ENCODE data around the gene WDFY3. TPM values are rescaled to one million over a fixed set of nuclear protein-coding genes. Genes with fewer than 3 reads are reported as not detected.
A peak's percentile ranks its signal among the peaks of the same experiment; 100 is the strongest.

Gene WDFY3, protein sequence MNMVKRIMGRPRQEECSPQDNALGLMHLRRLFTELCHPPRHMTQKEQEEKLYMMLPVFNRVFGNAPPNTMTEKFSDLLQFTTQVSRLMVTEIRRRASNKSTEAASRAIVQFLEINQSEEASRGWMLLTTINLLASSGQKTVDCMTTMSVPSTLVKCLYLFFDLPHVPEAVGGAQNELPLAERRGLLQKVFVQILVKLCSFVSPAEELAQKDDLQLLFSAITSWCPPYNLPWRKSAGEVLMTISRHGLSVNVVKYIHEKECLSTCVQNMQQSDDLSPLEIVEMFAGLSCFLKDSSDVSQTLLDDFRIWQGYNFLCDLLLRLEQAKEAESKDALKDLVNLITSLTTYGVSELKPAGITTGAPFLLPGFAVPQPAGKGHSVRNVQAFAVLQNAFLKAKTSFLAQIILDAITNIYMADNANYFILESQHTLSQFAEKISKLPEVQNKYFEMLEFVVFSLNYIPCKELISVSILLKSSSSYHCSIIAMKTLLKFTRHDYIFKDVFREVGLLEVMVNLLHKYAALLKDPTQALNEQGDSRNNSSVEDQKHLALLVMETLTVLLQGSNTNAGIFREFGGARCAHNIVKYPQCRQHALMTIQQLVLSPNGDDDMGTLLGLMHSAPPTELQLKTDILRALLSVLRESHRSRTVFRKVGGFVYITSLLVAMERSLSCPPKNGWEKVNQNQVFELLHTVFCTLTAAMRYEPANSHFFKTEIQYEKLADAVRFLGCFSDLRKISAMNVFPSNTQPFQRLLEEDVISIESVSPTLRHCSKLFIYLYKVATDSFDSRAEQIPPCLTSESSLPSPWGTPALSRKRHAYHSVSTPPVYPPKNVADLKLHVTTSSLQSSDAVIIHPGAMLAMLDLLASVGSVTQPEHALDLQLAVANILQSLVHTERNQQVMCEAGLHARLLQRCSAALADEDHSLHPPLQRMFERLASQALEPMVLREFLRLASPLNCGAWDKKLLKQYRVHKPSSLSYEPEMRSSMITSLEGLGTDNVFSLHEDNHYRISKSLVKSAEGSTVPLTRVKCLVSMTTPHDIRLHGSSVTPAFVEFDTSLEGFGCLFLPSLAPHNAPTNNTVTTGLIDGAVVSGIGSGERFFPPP (N-terminal part only)
- total RNA-seq: 18.1 TPM

DNA sequence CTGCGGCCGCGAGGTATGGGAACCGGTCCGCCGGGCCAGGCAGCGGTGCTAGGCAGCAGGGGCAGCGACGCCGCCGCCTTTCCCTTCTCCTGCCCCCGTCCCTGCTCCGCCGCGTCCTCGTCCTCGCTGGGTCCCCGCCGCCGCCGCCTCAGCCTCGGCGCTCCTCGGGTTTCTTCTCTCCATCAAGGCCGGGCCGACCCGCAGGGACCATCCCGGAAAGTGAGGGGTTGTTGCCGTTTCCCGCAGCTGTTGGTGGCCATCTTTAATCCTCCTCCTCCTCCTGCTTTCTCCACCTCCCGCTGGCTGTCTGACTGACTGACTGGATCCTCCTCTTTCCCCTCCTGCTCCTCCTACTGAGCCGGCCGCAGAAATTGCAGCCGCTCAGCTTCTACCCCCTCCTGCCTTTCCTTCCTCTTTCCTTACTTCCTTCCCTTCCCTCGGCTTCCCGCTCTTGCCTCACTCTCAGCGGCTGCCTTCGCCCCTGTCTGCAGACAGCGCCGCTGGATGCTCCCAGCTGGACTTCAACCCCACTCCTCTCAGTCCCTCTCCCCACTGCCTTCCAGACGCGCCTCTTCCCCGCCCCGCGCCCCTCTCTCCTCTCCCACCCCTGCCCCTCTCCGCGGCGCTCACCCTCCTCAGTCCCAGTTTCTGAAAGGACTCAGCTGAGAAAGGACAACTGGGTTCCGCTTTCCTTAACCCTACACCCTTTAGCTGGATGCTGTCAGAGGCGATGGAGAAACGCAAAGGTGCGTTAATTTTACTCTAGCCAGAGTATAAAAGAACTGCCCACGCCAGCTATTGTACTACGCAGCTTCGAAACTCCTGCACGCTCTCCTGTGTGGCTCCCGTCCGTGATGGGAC is at the start of gene WDFY3:
TSS of gene WDFY3 (minus strand) at position 309 of the 861 bp plus-strand sequence. CDS start 106,099 bp downstream, outside the sequence.
- Histone ChIP-seq H3K4me1 (ENCODE audit: insufficient read depth, low read length) (peaks cover 23% of the 10 kb centered on the region), H3K27me3 (ENCODE audit: insufficient read depth, low read length) (peaks cover 24% of the 10 kb centered on the region), H3K9me3 (ENCODE audit: low read depth, low read length) (no peaks in the 10 kb centered on the region), H3K4me3 (ENCODE audit: low read length) (peak within 1 kb of the TSS; percentile 50)

DNA sequence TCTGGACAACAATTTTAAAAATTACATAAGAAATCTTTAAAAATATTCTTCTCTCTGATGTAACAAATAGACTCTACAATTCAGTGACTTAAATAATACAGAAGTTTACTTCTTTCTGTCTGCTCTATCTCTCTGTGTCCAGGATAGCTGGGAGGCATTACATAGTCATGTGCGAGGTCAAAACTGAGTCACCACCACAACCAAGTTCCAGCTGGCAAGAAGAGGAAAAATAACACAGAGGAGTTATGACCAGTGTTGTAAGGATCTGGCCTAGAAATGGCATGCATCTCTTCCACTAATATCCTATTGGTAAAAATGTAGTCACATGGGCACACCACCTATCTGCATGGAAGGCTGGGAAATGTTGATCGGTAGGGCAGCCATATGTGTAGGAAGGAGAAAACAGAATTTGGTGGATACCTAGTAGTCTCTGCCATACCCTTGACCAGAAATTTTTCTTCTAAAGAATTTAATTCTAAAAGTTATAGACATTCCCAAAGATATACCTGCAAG is 39.4 kb upstream of the WDFY3 start:
- H3K27me3 ChIP-seq (ENCODE audit: insufficient read depth, low read length): no peaks in the 10 kb centered on the region
- no peaks in the 10 kb centered on the region for H3K4me1 ChIP-seq (ENCODE audit: insufficient read depth, low read length)
- H3K4me3 ChIP-seq (ENCODE audit: low read length): no peak overlapping the region
- H3K9me3 ChIP-seq (ENCODE audit: low read depth, low read length): no peaks in the 10 kb centered on the region

DNA sequence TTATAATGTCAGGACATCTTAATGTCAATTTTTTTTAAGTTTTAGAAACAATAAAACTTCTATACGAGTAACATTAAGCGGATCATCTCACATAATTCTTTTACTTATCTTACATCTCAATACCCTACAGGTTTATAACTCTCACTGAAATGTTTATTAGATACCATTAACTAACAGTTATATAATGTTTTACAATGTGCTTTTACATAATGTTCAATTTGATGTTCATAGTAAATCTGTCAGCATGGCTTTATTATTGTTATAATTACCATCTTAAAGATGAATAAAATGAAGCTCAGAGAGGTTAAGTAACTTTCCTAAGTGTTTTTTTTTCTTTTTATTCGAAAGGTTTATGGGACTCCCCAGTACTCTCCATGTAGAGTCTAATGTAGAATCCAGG is 33.9 kb upstream of the WDFY3 start:
- H3K4me1 ChIP-seq (ENCODE audit: insufficient read depth, low read length): no peaks in the 10 kb centered on the region
- no peak overlapping the region for H3K4me3 ChIP-seq (ENCODE audit: low read length)
- no peaks in the 10 kb centered on the region for H3K9me3 ChIP-seq (ENCODE audit: low read depth, low read length)
- no peaks in the 10 kb centered on the region for H3K27me3 ChIP-seq (ENCODE audit: insufficient read depth, low read length)

DNA sequence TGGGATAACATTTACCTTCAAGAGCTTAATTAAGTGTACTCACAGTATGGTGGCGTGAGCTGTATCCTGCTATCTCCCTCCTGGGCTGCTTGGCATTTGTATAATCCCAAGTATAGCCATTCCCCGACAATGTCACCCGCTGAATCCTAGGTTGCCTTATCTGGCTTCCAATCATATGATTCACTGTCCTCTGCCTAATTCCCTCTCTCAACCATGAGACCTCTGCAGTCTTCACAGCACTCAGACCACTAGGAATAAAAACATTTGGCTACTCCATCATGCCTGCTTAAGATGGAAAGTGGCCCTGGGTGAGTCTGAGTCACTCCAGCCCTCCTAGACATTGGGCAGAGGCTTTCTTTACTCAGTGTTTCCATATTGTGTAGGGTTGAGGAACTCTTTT is 28.9 kb upstream of the WDFY3 start:
- no peaks in the 10 kb centered on the region for H3K9me3 ChIP-seq (ENCODE audit: low read depth, low read length)
- no peaks in the 10 kb centered on the region for H3K4me1 ChIP-seq (ENCODE audit: insufficient read depth, low read length)
- H3K4me3 ChIP-seq (ENCODE audit: low read length): no peak overlapping the region
- H3K27me3 ChIP-seq (ENCODE audit: insufficient read depth, low read length): no peaks in the 10 kb centered on the region

DNA sequence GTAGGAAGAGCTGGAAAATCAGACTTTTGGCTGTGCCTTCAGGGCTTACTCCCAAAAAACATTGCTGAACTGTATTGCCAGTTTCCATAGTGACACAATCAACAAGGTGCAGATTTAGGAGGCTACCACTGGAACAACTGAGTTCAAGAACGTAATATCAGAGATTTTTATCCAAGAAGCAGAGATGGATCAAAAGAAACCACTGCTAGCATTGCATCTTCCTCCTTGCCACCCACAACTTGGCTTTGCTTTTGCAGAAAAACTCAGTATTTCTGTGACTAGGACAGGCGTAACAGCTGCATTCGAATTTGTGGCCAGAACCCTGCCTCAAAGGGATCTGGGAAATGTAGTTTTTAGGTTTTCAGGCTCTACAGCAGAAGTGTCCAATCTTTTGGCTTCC is 27.8 kb upstream of the WDFY3 start:
- Histone ChIP-seq H3K4me3 (ENCODE audit: low read length) (no peak overlapping the region), H3K4me1 (ENCODE audit: insufficient read depth, low read length) (no peaks in the 10 kb centered on the region), H3K27me3 (ENCODE audit: insufficient read depth, low read length) (no peaks in the 10 kb centered on the region), H3K9me3 (ENCODE audit: low read depth, low read length) (no peaks in the 10 kb centered on the region)

DNA sequence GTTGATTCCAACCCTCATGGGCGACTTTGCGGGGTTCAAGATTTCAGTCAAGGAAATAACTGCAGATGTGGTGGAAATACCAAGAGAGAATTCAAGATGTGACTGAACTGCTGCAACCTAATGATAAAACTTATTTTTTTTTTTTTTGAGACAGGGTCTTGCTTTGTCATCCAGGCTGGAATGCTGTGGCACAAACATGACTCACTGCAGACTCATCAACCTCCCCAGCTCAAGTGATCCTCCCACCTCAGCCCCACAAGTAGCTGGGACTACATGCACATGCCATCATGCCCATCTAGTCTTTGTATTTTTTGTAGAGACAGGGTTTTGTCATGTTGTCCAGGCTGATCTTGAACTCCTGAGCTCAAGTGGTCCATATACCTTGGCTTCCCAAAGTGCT is 19.5 kb upstream of the WDFY3 start:
- no peaks in the 10 kb centered on the region for H3K4me1 ChIP-seq (ENCODE audit: insufficient read depth, low read length)
- H3K27me3 ChIP-seq (ENCODE audit: insufficient read depth, low read length): no peaks in the 10 kb centered on the region
- no peak overlapping the region for H3K4me3 ChIP-seq (ENCODE audit: low read length)
- no peaks in the 10 kb centered on the region for H3K9me3 ChIP-seq (ENCODE audit: low read depth, low read length)

DNA sequence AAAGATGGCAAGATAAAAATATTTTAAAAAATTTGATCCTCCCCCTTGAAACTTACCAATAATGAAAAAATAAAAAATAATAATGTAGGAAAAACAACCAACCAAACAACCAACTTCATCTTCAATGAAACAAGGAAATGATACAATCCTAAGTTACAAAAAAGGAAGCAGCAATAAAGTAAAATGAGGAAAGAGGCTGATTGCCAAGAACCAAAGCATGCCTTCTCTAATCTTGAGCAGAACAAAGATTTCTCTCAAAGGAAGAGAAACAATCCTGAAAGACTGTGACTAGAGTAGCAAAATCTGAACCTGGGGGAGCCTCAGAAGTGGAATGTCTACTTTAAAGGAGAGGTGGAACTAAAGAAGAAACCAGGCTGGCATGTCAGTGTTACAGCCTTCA is 10.9 kb upstream of the WDFY3 start:
- Histone ChIP-seq H3K4me1 (ENCODE audit: insufficient read depth, low read length) (peaks cover 21% of the 10 kb centered on the region), H3K4me3 (ENCODE audit: low read length) (no peak overlapping the region), H3K9me3 (ENCODE audit: low read depth, low read length) (no peaks in the 10 kb centered on the region), H3K27me3 (ENCODE audit: insufficient read depth, low read length) (peaks cover 2% of the 10 kb centered on the region)

DNA sequence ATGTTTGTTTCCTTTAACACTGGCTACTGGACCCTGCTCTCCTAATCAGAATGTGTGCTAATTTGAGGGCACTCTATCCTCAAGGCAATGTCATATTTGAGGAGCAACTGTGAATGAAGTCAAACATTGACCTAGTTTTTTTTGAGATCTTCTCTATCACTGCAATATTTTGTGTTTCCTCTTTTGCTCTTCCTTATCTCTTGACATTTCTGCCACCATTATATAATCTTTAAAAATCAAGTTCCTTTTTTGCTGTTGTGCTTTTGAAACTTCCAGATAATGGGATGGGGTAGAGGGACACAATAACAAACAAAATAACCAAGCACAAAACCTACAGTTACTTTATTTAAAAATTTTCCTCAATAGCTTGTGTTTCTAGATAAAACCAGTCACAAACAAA is 7.4 kb upstream of the WDFY3 start:
- H3K4me1 ChIP-seq (ENCODE audit: insufficient read depth, low read length): peaks cover 21% of the 10 kb centered on the region
- no peaks in the 10 kb centered on the region for H3K9me3 ChIP-seq (ENCODE audit: low read depth, low read length)
- no peak overlapping the region for H3K4me3 ChIP-seq (ENCODE audit: low read length)
- peaks cover 4% of the 10 kb centered on the region for H3K27me3 ChIP-seq (ENCODE audit: insufficient read depth, low read length)

DNA sequence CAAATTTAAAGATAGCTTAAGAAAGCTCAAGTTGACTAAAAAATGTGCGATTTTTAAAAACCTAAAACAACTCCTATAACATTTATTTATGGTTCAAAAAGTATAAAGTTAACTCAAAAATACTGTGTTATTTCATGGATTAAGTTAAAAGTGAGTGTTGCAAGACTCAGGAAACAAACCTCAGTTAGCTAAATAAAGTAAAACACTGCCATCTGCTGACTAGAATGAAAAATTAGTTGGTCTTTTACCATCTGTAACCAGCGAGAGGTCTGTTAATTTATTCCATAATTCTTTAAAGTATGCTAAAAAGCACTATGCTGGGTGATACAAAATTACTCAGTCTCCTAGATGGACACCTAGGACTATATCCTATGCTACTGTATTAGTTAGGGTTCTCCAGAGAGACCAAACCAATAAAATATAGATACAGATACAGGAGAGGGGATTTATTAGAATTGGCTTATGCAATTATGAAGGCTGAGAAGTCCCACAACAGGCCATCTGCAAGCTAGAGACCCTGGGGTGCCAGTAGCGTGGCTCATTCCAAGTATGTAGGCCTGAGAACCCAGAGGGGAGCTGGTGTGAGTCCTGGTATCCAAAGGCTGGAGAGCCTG is 4.9 kb upstream of the WDFY3 start:
- Histone ChIP-seq H3K4me1 (ENCODE audit: insufficient read depth, low read length) (peaks cover 18% of the 10 kb centered on the region), H3K4me3 (ENCODE audit: low read length) (no peak overlapping the region), H3K27me3 (ENCODE audit: insufficient read depth, low read length) (peaks cover 11% of the 10 kb centered on the region), H3K9me3 (ENCODE audit: low read depth, low read length) (no peaks in the 10 kb centered on the region)

DNA sequence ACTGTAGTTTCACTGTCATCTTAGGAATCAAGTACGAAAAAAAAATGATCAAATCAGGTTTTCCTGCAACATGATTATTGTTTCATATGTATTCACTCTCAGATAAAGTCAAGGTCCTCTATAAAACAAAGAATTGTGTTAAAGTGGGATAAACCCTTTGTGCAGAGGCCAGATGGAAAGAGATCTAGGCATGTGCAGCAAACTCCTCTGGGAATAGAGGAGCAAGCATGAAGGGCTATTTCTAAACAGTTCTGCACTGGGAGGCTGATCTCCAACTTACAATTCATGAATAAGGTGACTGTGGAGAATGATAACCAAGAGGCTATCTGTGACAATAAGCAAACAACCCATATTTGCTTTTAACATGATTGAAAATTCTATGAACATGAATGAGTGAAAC is 2.4 kb upstream of the WDFY3 start:
- Histone ChIP-seq H3K4me3 (ENCODE audit: low read length) (no peak overlapping the region), H3K9me3 (ENCODE audit: low read depth, low read length) (no peaks in the 10 kb centered on the region), H3K4me1 (ENCODE audit: insufficient read depth, low read length) (peaks cover 30% of the 10 kb centered on the region), H3K27me3 (ENCODE audit: insufficient read depth, low read length) (peaks cover 24% of the 10 kb centered on the region)

DNA sequence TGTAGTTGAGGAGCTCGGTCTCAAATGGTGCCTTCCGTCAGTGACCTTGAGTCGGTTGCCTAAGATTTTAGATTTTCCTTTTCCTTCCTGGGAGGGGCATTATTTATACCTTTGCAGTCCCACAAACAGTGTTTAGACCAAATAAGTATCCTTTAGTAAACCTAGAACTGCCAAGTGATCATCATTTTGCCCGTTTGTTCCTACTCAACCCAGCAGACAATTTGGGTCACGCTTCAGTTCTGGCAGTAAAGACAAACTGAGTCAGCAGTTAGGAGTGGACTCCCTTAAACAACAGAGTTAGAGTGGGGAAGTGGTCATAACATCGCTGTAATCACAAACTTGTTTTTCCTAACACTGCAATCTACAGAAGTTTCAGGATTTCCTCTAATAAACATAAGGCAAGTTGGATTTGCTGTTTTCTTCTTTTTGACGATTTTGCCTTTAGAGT is 777 bp upstream of the WDFY3 start:
- peak overlapping the region; percentile 50 for H3K4me3 ChIP-seq (ENCODE audit: low read length)
- H3K27me3 ChIP-seq (ENCODE audit: insufficient read depth, low read length): peaks cover 24% of the 10 kb centered on the region
- no peaks in the 10 kb centered on the region for H3K9me3 ChIP-seq (ENCODE audit: low read depth, low read length)
- H3K4me1 ChIP-seq (ENCODE audit: insufficient read depth, low read length): peaks cover 23% of the 10 kb centered on the region

DNA sequence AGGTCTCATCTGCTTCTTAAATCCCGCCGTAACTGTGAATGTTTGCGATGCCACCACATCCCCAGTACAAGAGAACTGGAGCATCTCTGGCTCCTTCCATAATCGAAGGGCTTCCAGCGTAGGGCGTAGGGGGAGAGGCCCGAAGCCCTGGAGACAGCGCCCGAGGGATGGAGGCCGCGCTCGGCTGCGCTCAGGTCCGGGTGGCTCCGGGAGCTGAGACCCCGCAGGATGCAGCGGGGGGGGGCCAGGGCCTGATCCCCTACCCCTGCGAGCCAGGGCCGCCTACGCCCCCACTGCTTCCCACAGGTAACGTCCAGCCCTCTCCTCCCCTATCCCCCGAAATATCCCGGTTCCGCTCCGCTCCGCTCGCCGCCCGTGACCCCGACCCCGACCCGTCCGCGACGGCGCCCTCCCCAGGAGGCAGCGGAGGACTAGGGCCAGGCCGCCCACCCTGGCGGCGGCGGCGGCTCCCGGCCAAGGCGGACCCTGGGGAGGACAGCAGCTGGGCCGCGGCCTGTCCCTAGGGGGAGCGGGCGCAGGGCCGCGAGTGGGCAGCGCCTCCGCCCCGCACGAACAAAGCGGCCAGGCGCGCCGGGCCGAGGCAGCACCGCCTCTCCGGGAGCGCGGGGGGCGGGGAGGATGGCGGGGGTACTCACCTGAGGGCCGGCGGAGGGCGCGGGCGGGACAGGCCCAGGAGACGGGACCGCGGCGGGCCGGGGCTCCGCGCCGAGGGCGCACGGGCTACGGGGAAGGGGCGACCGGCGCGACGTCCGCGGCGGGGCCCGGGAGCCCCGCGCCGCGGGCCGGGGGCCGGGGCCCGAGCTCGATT is 723 bp downstream of the WDFY3 start:
- Histone ChIP-seq H3K9me3 (ENCODE audit: low read depth, low read length) (no peaks in the 10 kb centered on the region), H3K4me3 (ENCODE audit: low read length) (peak overlapping the region; percentile 50), H3K4me1 (ENCODE audit: insufficient read depth, low read length) (peaks cover 23% of the 10 kb centered on the region), H3K27me3 (ENCODE audit: insufficient read depth, low read length) (peaks cover 24% of the 10 kb centered on the region)

DNA sequence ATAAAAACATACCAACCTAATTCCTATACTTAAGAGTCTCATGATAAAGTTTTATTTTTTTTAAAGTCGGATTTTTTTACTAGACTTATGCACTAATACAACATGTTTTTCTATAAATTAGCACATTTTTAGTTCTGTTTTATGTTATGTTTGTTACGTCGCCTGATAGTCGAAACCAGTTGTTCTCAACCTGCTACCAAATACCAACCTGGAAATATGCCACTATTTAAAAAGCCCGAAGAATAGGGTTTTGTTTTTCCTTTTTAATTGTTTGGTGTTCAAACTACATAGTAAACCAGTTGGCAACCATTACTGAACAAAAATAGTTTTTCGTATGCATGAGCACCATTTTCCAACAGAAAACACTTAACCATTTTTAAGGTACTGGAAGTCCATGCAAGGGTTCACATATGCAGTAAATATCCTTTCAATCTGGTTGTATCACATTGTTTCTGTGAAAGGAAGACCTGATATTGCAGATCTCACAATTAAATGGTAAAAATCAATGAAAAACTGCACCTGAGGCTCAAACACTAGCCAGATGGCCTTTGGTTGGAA is 1.4 kb downstream of the WDFY3 start:
- peaks cover 25% of the 10 kb centered on the region for H3K4me1 ChIP-seq (ENCODE audit: insufficient read depth, low read length)
- peaks cover 24% of the 10 kb centered on the region for H3K27me3 ChIP-seq (ENCODE audit: insufficient read depth, low read length)
- H3K4me3 ChIP-seq (ENCODE audit: low read length): peak overlapping the region; percentile 50
- no peaks in the 10 kb centered on the region for H3K9me3 ChIP-seq (ENCODE audit: low read depth, low read length)

All from mononuclear cell (primary cell).